ENCODE measurements around the gene SPINT2.
A peak's percentile ranks its signal among the peaks of the same experiment; 100 is the strongest.

The SPINT2 gene

DNA sequence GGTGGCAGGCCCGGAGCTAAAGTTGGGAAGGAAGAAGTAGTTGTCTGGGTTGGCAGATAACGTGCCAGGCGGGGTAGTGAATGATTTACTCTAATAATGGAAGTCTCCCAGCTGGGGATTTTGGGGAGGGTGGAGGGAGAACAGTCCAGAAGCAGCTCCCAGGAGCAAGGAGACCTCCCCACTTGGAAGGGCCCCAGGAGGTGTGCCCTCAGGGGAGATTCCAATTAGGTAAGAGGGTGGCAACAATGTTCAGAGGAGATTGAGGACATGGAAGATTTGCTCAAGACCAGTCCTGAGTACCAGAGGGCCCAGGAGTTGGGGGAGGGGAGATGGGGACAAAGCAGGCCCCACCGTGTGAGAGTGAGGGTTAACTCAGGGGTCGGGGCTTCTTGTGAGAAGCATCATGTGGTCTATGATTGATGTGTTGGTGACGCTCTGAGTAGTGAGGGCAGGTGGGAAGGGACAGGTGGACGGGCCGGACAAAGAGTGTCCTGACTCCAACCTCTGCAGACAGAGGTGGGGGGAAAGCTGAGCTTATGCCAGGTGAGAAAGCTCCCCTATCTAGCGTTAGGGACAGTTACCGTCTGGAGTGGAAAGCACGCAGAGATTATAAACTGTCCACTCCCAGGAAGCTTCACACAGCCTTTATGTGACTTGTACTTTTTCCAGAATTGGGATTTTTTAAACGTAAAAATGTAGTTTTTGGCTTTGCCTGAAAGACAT lies 3.5 kb downstream of the SPINT2 start:
- peak overlapping the region; percentile 93 to 95 for H3K4me3 Mint-ChIP-seq
- peaks cover 56 to 85% of the 10 kb centered on the region in 2 donors for H3K4me1 Mint-ChIP-seq
- no peaks in the 10 kb centered on the region for H3K27me3 Mint-ChIP-seq
- peaks cover 57 to 72% of the 10 kb centered on the region in 2 donors for H3K36me3 Mint-ChIP-seq
- H3K27ac Mint-ChIP-seq: peak overlapping the region; percentile 68
- H3K9me3 Mint-ChIP-seq: no peaks in the 10 kb centered on the region
- no peak for DNase-seq
- ATAC-seq (replicated peaks): no peak

DNA sequence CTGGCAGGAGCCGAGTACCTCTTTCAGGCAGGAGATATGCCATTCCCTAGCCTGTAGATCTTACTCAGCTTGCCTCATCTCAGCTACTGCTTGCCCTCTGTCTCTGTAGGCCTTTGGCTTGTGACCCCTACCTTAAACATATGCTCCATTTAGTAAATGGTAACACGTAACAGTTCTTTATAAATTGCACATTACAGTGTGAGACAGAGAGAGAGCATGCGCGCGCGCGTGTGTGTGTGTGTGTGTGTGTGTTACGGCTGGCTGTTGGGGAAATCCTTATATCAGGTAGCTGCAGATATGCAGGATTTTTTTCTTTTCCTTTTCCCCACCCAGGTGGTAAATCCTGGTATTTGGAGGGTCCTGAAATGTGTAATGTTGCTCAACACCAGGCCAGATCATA lies 4.2 kb downstream of the SPINT2 start:
- Mint-ChIP-seq H3K36me3 (peaks cover 56 to 72% of the 10 kb centered on the region in 2 donors), H3K27ac (peak overlapping the region; percentile 67), H3K27me3 (no peaks in the 10 kb centered on the region), H3K4me3 (peak overlapping the region; percentile 93 to 95), H3K9me3 (no peaks in the 10 kb centered on the region), H3K4me1 (peaks cover 55 to 84% of the 10 kb centered on the region in 2 donors)
- no peak for DNase-seq
- no peak for ATAC-seq (replicated peaks)

GRCh38 chr19:38270587-38271167 lies 6.3 kb downstream of the SPINT2 start:
- ATAC-seq (replicated peaks) (no peak), DNase-seq (no peak)
- Mint-ChIP-seq H3K27ac (no peak overlapping the region), H3K9me3 (no peaks in the 10 kb centered on the region), H3K4me3 (no peak overlapping the region), H3K27me3 (no peaks in the 10 kb centered on the region), H3K36me3 (peaks cover 51 to 70% of the 10 kb centered on the region in 2 donors), H3K4me1 (peaks cover 47 to 88% of the 10 kb centered on the region in 2 donors)

- no peak overlapping the region for H3K4me3 Mint-ChIP-seq
- no peak for DNase-seq
- peaks cover 33 to 60% of the 10 kb centered on the region in 2 donors for H3K36me3 Mint-ChIP-seq
- no peak for ATAC-seq (replicated peaks)
- H3K27me3 Mint-ChIP-seq: no peaks in the 10 kb centered on the region
- peak overlapping the region; percentile 65 for H3K27ac Mint-ChIP-seq
- no peaks in the 10 kb centered on the region for H3K9me3 Mint-ChIP-seq
- H3K4me1 Mint-ChIP-seq: peaks cover 28 to 74% of the 10 kb centered on the region in 2 donors
Measured at GRCh38 chr19:38273499-38273898, 9.1 kb downstream of the SPINT2 start.

- Mint-ChIP-seq H3K4me1 (peaks cover 27 to 66% of the 10 kb centered on the region in 2 donors), H3K27me3 (no peaks in the 10 kb centered on the region), H3K36me3 (peaks cover 27 to 58% of the 10 kb centered on the region in 2 donors), H3K9me3 (no peaks in the 10 kb centered on the region), H3K4me3 (peak overlapping the region in 1 of 2 donors; percentile 30), H3K27ac (peak overlapping the region; percentile 69)
- no peak for DNase-seq
- no peak for ATAC-seq (replicated peaks)
Measured at GRCh38 chr19:38274739-38275138, 10.4 kb downstream of the SPINT2 start.

- H3K36me3 Mint-ChIP-seq: peaks cover 27 to 57% of the 10 kb centered on the region in 2 donors
- ATAC-seq (replicated peaks): no peak
- no peaks in the 10 kb centered on the region for H3K27me3 Mint-ChIP-seq
- no peak overlapping the region for H3K27ac Mint-ChIP-seq
- peaks cover 29 to 65% of the 10 kb centered on the region in 2 donors for H3K4me1 Mint-ChIP-seq
- no peaks in the 10 kb centered on the region for H3K9me3 Mint-ChIP-seq
- DNase-seq: no peak
- H3K4me3 Mint-ChIP-seq: no peak overlapping the region
Measured at GRCh38 chr19:38276942-38277517, 12.7 kb downstream of the SPINT2 start.

DNA sequence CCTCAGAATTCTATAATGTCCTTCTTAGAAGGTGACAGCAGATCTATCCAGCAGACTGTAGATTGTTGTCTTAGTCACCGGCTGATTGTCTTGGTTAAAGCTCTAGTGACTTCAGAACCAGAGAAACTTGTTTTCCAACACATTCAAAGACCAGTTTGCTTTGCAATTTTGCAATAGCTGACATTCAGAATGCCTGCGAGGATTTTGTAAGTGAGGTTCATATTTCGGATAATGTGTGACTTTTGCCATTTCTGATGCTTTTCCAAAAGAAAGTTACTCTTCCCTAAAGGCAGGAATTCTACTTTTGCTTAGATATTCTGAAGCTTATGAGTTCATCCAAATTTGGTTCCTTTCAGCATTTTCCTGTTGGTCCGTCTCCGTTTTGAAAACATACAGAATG lies 13.2 kb downstream of the SPINT2 start:
- Mint-ChIP-seq H3K9me3 (no peaks in the 10 kb centered on the region), H3K36me3 (peaks cover 26 to 55% of the 10 kb centered on the region in 2 donors), H3K27me3 (no peaks in the 10 kb centered on the region), H3K27ac (no peak overlapping the region), H3K4me1 (peaks cover 27 to 65% of the 10 kb centered on the region in 2 donors), H3K4me3 (no peak overlapping the region)
- DNase-seq (no peak), ATAC-seq (replicated peaks) (no peak)

DNA sequence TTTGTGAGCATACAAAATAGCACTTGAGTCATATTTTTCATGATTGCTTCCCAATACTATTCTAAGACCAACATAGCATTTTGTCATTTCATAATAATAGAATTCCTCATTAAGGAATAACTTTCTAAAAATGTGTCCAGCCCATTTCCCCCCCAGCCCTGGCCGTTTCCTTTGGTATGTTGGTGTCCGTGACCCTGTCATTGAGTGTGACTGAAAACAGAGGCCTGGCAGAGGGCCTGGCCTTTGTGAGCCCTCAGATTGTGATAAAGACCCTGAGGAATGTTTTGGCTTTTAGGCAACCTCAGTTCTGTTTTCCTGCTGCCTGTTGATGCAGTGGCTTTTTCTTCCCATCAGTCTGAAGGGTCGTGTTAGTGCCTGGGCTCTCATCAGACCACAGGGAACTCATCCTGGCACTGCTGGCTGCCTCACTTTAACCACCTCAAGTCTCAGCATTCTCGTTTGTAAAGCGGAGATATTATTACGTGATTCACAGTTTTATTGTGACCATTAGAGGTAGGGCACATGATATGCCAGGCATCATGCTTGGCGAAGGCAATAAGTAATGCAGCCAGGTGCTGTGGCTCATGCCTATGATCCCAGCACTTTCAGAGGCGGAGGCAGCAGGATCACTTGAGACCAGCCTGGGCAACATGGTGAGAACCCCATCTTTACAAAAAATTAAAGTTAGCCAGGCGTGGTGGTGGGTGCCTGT lies 13.8 kb downstream of the SPINT2 start:
- Mint-ChIP-seq H3K9me3 (no peaks in the 10 kb centered on the region), H3K4me3 (no peak overlapping the region), H3K36me3 (peaks cover 32 to 61% of the 10 kb centered on the region in 2 donors), H3K4me1 (peaks cover 29 to 68% of the 10 kb centered on the region in 2 donors), H3K27me3 (no peaks in the 10 kb centered on the region), H3K27ac (no peak overlapping the region)
- DNase-seq: no peak
- ATAC-seq (replicated peaks): no peak

DNA sequence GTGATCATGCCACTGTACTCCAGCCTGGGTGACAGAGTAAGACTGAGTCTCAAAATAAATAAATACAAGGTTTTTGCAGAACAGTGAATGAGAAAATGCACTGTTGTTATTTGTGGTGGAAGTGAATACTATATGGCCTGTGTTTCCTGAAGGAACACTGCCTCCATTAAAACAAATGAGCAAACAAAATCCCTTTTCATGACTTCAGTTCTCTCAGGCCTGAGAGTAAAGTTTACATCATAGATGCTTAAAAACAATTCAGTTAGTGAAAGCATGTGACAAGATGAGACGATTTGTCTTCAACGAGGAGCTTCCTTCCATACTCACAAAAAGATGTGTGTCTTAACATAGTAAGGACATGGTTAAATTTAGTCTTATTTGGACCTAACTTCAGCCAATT lies 14.4 kb downstream of the SPINT2 start:
- H3K4me1 Mint-ChIP-seq: peaks cover 27 to 68% of the 10 kb centered on the region in 2 donors
- no peak for DNase-seq
- H3K4me3 Mint-ChIP-seq: no peak overlapping the region
- H3K27me3 Mint-ChIP-seq: no peaks in the 10 kb centered on the region
- ATAC-seq (replicated peaks): no peak
- H3K27ac Mint-ChIP-seq: peak overlapping the region; percentile 31
- peaks cover 30 to 60% of the 10 kb centered on the region in 2 donors for H3K36me3 Mint-ChIP-seq
- H3K9me3 Mint-ChIP-seq: no peaks in the 10 kb centered on the region

DNA sequence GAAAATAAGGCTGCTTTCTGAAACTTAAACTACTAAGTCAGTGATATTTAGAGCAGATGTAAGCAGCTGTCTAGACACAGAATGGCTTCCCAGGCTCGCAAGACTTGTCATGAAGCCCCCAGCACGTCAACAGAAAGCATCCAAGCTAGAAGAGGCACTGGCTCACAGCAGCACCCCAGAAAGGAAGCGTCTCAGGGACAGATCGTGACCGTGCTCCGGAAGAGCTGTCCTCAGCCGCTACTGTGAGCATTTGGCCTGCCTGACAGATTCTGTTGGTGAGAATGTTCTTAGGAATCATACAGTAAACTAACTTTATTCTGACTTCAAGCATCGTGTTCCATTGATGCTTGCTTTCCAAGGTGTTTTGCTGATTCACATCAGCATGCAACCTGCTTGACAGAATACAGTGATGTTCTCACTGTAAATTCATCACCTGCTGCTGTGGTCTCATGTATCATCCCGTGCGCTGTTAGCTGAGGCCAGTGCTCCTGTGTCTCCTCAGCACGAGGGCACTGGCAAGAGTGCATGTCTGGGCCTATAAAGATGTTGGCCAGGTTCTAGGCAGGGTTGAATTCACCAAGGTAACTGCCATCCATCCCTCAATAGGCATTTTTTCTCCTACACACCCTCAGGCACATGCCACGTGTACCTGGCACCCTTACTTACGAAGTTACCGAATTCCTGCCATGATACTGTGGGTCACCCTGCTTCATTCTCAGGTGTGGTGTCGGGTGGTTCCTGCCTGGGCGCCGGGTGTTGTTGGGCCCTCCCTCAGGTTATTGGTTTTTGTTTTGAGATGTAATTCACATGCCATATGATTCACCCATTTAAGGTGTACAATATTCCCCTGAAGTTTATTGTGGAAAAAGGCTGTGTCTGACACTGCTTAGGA lies 15.9 kb downstream of the SPINT2 start:
- DNase-seq (no peak), ATAC-seq (replicated peaks) (no peak)
- Mint-ChIP-seq H3K9me3 (no peaks in the 10 kb centered on the region), H3K4me3 (no peak overlapping the region), H3K4me1 (peaks cover 31 to 70% of the 10 kb centered on the region in 2 donors), H3K27ac (peak overlapping the region; percentile 47), H3K27me3 (no peaks in the 10 kb centered on the region), H3K36me3 (peaks cover 36 to 59% of the 10 kb centered on the region in 2 donors)

- peaks cover 43 to 64% of the 10 kb centered on the region in 2 donors for H3K36me3 Mint-ChIP-seq
- H3K27me3 Mint-ChIP-seq: no peaks in the 10 kb centered on the region
- H3K4me3 Mint-ChIP-seq: no peak overlapping the region
- DNase-seq (no peak), ATAC-seq (replicated peaks) (peak; percentile 39 to 49)
- peaks cover 32 to 74% of the 10 kb centered on the region in 2 donors for H3K4me1 Mint-ChIP-seq
- no peaks in the 10 kb centered on the region for H3K9me3 Mint-ChIP-seq
- peak overlapping the region; percentile 3 for H3K27ac Mint-ChIP-seq
Measured at GRCh38 chr19:38281811-38282566, 17.6 kb downstream of the SPINT2 start.

DNA sequence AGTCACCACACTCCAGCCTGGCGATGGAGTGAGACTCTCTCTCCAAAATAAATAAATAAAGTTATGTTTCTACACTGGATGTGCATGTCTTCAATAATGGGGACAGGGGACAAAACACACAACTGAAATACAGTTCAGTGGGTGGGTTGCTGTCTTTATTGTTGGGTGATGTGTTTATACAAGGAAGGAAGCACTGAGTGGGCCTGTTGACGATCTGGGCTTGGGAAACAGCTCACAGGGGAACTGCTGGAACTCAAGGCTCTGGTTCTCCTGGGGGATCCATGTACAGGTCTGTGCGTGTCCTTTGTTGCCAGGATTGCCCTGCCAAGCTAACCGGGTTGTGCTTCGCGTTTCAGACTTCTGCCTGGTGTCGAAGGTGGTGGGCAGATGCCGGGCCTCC lies 18.9 kb downstream of the SPINT2 start:
- Mint-ChIP-seq H3K9me3 (no peaks in the 10 kb centered on the region), H3K4me1 (peaks cover 36 to 72% of the 10 kb centered on the region in 2 donors), H3K27me3 (no peaks in the 10 kb centered on the region), H3K4me3 (no peak overlapping the region), H3K36me3 (peaks cover 44 to 69% of the 10 kb centered on the region in 2 donors), H3K27ac (no peak overlapping the region)
- ATAC-seq (replicated peaks) (no peak), DNase-seq (no peak)

DNA sequence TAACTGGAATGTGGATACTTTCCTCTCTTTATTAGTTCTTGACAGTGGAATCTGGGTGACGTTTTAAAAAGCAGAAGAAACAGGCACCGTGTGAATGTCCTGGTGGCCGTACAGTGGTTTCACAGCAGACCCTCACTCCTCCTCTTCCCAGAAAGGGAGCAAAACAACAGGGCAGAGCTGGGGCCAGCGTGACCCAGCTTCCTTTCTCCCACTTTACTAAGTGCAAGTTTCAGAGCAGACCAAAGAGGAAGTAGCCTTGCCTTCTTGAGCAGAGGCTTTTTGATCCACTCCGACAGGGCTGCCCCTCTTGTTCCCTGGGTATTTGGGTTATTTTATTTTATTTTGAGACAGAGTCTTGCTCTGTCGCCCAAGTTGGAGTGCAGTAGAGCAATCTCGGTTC lies 20.0 kb downstream of the SPINT2 start:
- Mint-ChIP-seq H3K36me3 (peaks cover 47 to 73% of the 10 kb centered on the region in 2 donors), H3K4me1 (peaks cover 36 to 68% of the 10 kb centered on the region in 2 donors), H3K9me3 (no peaks in the 10 kb centered on the region), H3K27me3 (no peaks in the 10 kb centered on the region), H3K27ac (peak overlapping the region; percentile 95), H3K4me3 (peak overlapping the region; percentile 46 to 69)
- DNase-seq (peak; percentile 13), ATAC-seq (replicated peaks) (peak; percentile 85 to 87)
